ENCODE data around the gene SLAMF6. TPM values are rescaled to one million over a fixed set of nuclear protein-coding genes. Genes with fewer than 3 reads are reported as not detected.
"Not testable (repeated sequence)": the region's sequence is repeated elsewhere in the genome, so short reads cannot be mapped to it uniquely, and the experiment has no call there.

SLAMF6 gene
- total and polyA plus RNA-seq, 2 donors from 2014 or later: 5.5 TPM; not detected in 1

DNA sequence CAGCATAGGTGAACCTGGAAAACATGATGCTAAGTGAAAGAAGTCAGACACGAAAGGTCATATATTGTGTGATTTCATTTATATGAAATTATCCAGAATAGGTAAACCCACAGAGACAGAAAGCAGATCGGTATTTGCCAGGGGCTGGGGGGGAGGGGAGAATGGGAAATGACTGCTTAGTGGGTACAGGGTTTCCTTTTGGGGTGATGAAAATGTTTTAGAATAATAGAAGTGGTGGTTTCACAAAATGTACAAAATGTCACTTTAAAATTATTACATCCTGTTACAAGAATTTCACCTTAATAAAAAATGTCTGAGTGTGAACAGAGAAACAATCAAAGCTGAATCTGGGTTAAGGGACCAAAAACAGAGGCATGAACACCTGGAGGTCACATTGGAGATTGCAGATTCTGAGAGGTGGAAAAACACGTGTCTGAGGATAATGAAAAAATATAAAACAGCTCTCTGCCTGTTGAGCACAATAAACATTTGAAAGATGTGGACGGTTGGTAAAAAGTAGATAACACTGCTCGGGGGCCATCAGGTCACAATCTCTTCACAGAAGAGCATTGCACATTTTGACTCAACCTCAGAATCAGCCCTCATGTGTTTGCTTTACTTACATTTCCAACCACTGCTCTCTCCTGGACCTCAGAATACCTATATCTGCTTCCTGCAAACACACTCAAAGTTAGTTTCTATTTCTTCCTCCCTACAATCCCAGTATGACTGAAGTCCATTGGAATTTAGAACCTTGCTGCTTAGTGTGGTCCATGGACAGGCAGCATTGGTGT is 3.2 kb downstream of the SLAMF6 start:
- no peaks in the 10 kb centered on the region for H3K4me1 ChIP-seq (ENCODE audit: control insufficient read depth in 2 of 3, insufficient read depth in 2 of 3, low read depth in 1 of 3, low read length in 3 of 3)
- TF ChIP-seq, protein P1, sequence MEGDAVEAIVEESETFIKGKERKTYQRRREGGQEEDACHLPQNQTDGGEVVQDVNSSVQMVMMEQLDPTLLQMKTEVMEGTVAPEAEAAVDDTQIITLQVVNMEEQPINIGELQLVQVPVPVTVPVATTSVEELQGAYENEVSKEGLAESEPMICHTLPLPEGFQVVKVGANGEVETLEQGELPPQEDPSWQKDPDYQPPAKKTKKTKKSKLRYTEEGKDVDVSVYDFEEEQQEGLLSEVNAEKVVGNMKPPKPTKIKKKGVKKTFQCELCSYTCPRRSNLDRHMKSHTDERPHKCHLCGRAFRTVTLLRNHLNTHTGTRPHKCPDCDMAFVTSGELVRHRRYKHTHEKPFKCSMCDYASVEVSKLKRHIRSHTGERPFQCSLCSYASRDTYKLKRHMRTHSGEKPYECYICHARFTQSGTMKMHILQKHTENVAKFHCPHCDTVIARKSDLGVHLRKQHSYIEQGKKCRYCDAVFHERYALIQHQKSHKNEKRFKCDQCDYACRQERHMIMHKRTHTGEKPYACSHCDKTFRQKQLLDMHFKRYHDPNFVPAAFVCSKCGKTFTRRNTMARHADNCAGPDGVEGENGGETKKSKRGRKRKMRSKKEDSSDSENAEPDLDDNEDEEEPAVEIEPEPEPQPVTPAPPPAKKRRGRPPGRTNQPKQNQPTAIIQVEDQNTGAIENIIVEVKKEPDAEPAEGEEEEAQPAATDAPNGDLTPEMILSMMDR (IDR thresholded peaks at IDR 0.05; ENCODE audit: borderline replicate concordance, extremely low read depth, insufficient read depth): no peak
- DNase-seq (no peak), FAIRE-seq (no peak)
- H3K9ac ChIP-seq (ENCODE audit: low read length in 3 of 3): no peak overlapping the region
- no peaks in the 10 kb centered on the region for H3K27me3 ChIP-seq (ENCODE audit: control insufficient read depth, insufficient read depth, low read length)
- H3K9me3 ChIP-seq (ENCODE audit: control insufficient read depth in 2 of 3, insufficient read depth in 1 of 3, low read length in 3 of 3): no peaks in the 10 kb centered on the region
- H3K27ac ChIP-seq (ENCODE audit: low read depth in 2 of 2, low read length in 2 of 2): no peak overlapping the region
- H3K4me3 ChIP-seq (ENCODE audit: low read length in 3 of 3): no peak overlapping the region
- intact Hi-C loops (cut with DNase I): no loop called here
- no peaks in the 10 kb centered on the region for H3K36me3 ChIP-seq (ENCODE audit: control insufficient read depth in 2 of 3, insufficient read depth in 3 of 3, low read length in 3 of 3)

DNA sequence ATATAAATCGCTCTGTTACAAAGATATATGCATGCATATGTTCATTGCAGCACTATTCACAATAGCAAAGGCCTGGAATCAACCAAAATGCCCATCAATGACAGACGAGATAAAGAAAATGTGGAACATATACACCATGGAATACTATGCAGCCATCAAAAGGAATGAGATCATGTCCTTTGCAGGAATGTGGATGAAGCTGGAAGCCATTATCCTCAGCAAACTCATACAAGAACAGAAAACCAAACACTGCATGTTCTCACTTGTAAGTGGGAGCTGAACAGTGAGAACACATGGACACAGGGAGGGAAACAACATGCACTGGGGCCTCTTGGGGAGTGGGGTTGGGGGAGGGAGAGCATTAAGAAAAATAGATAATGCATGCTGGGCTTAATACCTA is 5.5 kb downstream of the SLAMF6 start:
- H3K27ac ChIP-seq (ENCODE audit: low read depth in 2 of 2, low read length in 2 of 2); FAIRE-seq; DNase-seq; H3K4me1 ChIP-seq (ENCODE audit: control insufficient read depth in 2 of 3, insufficient read depth in 2 of 3, low read depth in 1 of 3, low read length in 3 of 3); H3K9ac ChIP-seq (ENCODE audit: low read length in 3 of 3); H3K4me3 ChIP-seq (ENCODE audit: low read length in 3 of 3); intact Hi-C loops (cut with DNase I); H3K9me3 ChIP-seq (ENCODE audit: control insufficient read depth in 2 of 3, insufficient read depth in 1 of 3, low read length in 3 of 3); H3K36me3 ChIP-seq (ENCODE audit: control insufficient read depth in 2 of 3, insufficient read depth in 3 of 3, low read length in 3 of 3); H3K27me3 ChIP-seq (ENCODE audit: control insufficient read depth, insufficient read depth, low read length): not testable (repeated sequence)

DNA sequence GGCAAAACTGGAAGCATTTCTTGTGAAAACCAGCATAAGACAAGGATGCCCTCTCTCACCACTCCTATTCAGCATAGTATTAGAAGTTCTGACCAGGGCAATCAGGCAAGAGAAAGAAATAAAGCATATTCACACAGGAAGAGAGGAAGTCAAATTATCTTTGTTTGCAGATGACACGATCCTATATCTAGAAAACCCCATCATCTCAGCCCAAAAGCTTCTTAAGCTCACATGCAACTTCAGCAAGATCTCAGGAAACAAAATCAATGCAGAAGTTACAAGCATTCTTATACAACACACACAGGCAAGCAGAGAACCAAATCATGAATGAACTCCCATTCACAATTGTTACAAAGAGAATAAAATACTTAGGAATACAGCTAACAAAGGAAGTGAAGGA is 7.1 kb downstream of the SLAMF6 start:
- DNase-seq: not testable (repeated sequence)

DNA sequence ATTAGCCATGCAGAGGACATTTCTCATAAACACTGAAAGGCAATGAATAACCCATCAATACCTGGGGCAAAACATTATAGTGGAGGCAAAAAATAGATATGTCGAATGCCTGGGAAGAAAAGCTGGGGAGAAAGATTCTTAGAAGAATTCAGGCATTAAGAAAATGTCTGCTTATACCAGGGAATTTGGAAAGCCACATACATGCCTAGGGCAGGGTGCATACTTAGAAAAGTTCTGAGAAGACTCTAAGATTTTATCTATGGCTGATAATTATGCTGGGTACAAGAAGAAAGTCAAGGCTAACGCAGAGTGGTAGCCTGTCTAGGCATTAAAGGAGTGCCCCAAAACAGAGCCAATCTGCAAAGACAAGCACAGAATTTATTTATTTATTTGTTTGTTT is 18.4 kb downstream of the SLAMF6 start:
- Histone ChIP-seq H3K36me3 (ENCODE audit: control insufficient read depth in 2 of 3, insufficient read depth in 3 of 3, low read length in 3 of 3) (no peaks in the 10 kb centered on the region), H3K4me1 (ENCODE audit: control insufficient read depth in 2 of 3, insufficient read depth in 2 of 3, low read depth in 1 of 3, low read length in 3 of 3) (no peaks in the 10 kb centered on the region), H3K27me3 (ENCODE audit: control insufficient read depth, insufficient read depth, low read length) (no peaks in the 10 kb centered on the region), H3K9me3 (ENCODE audit: control insufficient read depth in 2 of 3, insufficient read depth in 1 of 3, low read length in 3 of 3) (peaks cover 0 to 5% (median 0%) of the 10 kb centered on the region in 3 donors), H3K9ac (ENCODE audit: low read length in 3 of 3) (no peak overlapping the region), H3K27ac (ENCODE audit: low read depth in 2 of 2, low read length in 2 of 2) (no peak overlapping the region), H3K4me3 (ENCODE audit: low read length in 3 of 3) (no peak overlapping the region)
- TF ChIP-seq, protein P1 (IDR thresholded peaks at IDR 0.05; ENCODE audit: borderline replicate concordance, extremely low read depth, insufficient read depth): no peak
- FAIRE-seq (no peak), DNase-seq (no peak)
- intact Hi-C loops (cut with DNase I): no loop called here

More for the DNA sequence above, 7.1 kb downstream of the SLAMF6 start:
- H3K36me3 ChIP-seq (ENCODE audit: control insufficient read depth in 2 of 3, insufficient read depth in 3 of 3, low read length in 3 of 3); intact Hi-C loops (cut with DNase I); H3K4me3 ChIP-seq (ENCODE audit: low read length in 3 of 3); H3K4me1 ChIP-seq (ENCODE audit: control insufficient read depth in 2 of 3, insufficient read depth in 2 of 3, low read depth in 1 of 3, low read length in 3 of 3); H3K27me3 ChIP-seq (ENCODE audit: control insufficient read depth, insufficient read depth, low read length); H3K9ac ChIP-seq (ENCODE audit: low read length in 3 of 3); FAIRE-seq; H3K9me3 ChIP-seq (ENCODE audit: control insufficient read depth in 2 of 3, insufficient read depth in 1 of 3, low read length in 3 of 3); H3K27ac ChIP-seq (ENCODE audit: low read depth in 2 of 2, low read length in 2 of 2): not testable (repeated sequence)
